WTC11 (cell line): Measurements from ENCODE around the gene CLN6. TPM values are rescaled to one million over a fixed set of nuclear protein-coding genes. Genes with fewer than 3 reads are reported as not detected.

Source experiments
- ATAC-seq: fragments of 200-7000 bp; cut with Tn5 transposase; 2 replicates; pipeline ENCODE4 v1.10.0; 2021; ENCODE audit warnings: mild to moderate bottlenecking, moderate library complexity
- CTCF ChIA-PET: fragments of 300-600 bp; sonication (Branson Sonifier 250); formaldehyde crosslinking; loops from one replicate; lab custom pipeline; 2021; ENCODE audit warnings: antibody characterized with exemption; lab: Charles Lee
- POLR2A ChIA-PET: fragments of 350-600 bp; sonication (Branson Sonifier 250); formaldehyde crosslinking; loops from one replicate; lab custom pipeline; 2021; ENCODE audit warnings: antibody characterized with exemption; lab: Charles Lee
- DNase-seq: peaks from one replicate; pipeline ENCODE4 v3.0.0; 2021; ENCODE audit warnings: low spot score
- H3K27ac Mint-ChIP-seq: 2 replicates; pipeline ENCODE4 v1.8.0; 2021; ENCODE audit warnings: mixed read lengths
- H3K27me3 Mint-ChIP-seq: 2 replicates; pipeline ENCODE4 v1.8.0; 2021; ENCODE audit warnings: low read depth, mild to moderate bottlenecking, moderate library complexity, mixed read lengths
- H3K36me3 Mint-ChIP-seq: 2 replicates; pipeline ENCODE4 v1.8.0; 2021; ENCODE audit warnings: mixed read lengths
- H3K4me1 Mint-ChIP-seq: 2 replicates; pipeline ENCODE4 v1.8.0; 2022; ENCODE audit warnings: mixed read lengths
- H3K4me3 Mint-ChIP-seq: 2 replicates; pipeline ENCODE4 v1.8.0; 2021; ENCODE audit warnings: mild to moderate bottlenecking, moderate library complexity, mixed read lengths
- H3K9me3 Mint-ChIP-seq: 2 replicates; pipeline ENCODE4 v1.8.0; 2021; ENCODE audit warnings: mixed read lengths
- AFF4 ChIP-seq: sonication (generic); formaldehyde crosslinking; IDR thresholded peaks from 2 replicates; pipeline ENCODE4 v1.8.1; 2023; ENCODE audit warnings: mild to moderate bottlenecking, missing genetic modification reagents, borderline replicate concordance
- ATF3 ChIP-seq: sonication (generic); formaldehyde crosslinking; conservative IDR thresholded peaks from 2 replicates; pipeline ENCODE4 v1.8.1; 2022; ENCODE audit warnings: mild to moderate bottlenecking, missing genetic modification reagents
- CDX4 ChIP-seq: fragments of 250-450 bp; sonication (Bioruptor Pico); IDR thresholded peaks from 2 replicates; pipeline ENCODE4 v1.9.0; 2021; ENCODE audit warnings: moderate library complexity, mild to moderate bottlenecking, inconsistent platforms, borderline replicate concordance
- ETV6 ChIP-seq: sonication (generic); formaldehyde crosslinking; IDR thresholded peaks from 2 replicates; pipeline ENCODE4 v1.8.1; 2022; ENCODE audit warnings: mild to moderate bottlenecking, missing genetic modification reagents
- FOXP4 ChIP-seq: sonication (generic); formaldehyde crosslinking; IDR thresholded peaks from 2 replicates; pipeline ENCODE4 v1.8.0; 2022; ENCODE audit warnings: mild to moderate bottlenecking, missing genetic modification reagents
- JUN ChIP-seq: sonication (generic); formaldehyde crosslinking; IDR thresholded peaks from 2 replicates; pipeline ENCODE4 v1.8.0; 2023; ENCODE audit warnings: mild to moderate bottlenecking, missing genetic modification reagents
- NR1H2 ChIP-seq: sonication (generic); formaldehyde crosslinking; IDR thresholded peaks from 2 replicates; pipeline ENCODE4 v1.9.0; 2021; ENCODE audit warnings: mild to moderate bottlenecking, moderate library complexity, missing genetic modification reagents
- NR2C2 ChIP-seq: sonication (generic); formaldehyde crosslinking; IDR thresholded peaks from 2 replicates; pipeline ENCODE4 v1.8.0; 2022; ENCODE audit warnings: mild to moderate bottlenecking, missing genetic modification reagents
- OVOL2 ChIP-seq: fragments of 250-450 bp; sonication (Bioruptor Pico); IDR thresholded peaks from 2 replicates; pipeline ENCODE4 v1.9.0; 2021; ENCODE audit warnings: mild to moderate bottlenecking, borderline replicate concordance
- RELA ChIP-seq: sonication (generic); formaldehyde crosslinking; IDR thresholded peaks from 2 replicates; pipeline ENCODE4 v1.8.1; 2022; ENCODE audit warnings: missing genetic modification reagents, mild to moderate bottlenecking, borderline replicate concordance
- RORB ChIP-seq: fragments of 250-450 bp; sonication (Bioruptor Pico); IDR thresholded peaks from 2 replicates; pipeline ENCODE4 v1.9.0; 2021; ENCODE audit warnings: mild to moderate bottlenecking
- SOX15 ChIP-seq: fragments of 250-450 bp; sonication (Bioruptor Pico); IDR thresholded peaks from 2 replicates; pipeline ENCODE4 v1.9.0; 2021; ENCODE audit warnings: mild to moderate bottlenecking
- TEAD1 ChIP-seq: sonication (generic); formaldehyde crosslinking; IDR thresholded peaks from 2 replicates; pipeline ENCODE4 v1.8.0; 2022; ENCODE audit warnings: mild to moderate bottlenecking, missing genetic modification reagents
- ZNF121 ChIP-seq: sonication (generic); formaldehyde crosslinking; IDR thresholded peaks from 2 replicates; pipeline ENCODE4 v1.8.0; 2023; ENCODE audit warnings: missing genetic modification reagents
- ZNF232 ChIP-seq: sonication (generic); formaldehyde crosslinking; IDR thresholded peaks from 2 replicates; pipeline ENCODE4 v1.8.0; 2022; ENCODE audit warnings: mild to moderate bottlenecking, missing genetic modification reagents
- ZNF416 ChIP-seq: fragments of 250-450 bp; sonication (Bioruptor Pico); IDR thresholded peaks from 2 replicates; pipeline ENCODE4 v1.9.0; 2021; ENCODE audit warnings: mild to moderate bottlenecking, inconsistent platforms
- total RNA-seq: library from RNA; stranded (reverse); gene quantifications from 3 replicates; pipeline ENCODE4 v1.2.3, GENCODE V29; 2021

The CLN6 gene
- total RNA-seq, 1 experiment from 2014 or later: 50.2 TPM

- TF ChIP-seq NR1H2 (CRISPR knock-in tag): no peak
- TF ChIP-seq JUN (CRISPR knock-in tag): no peak
- no peak for TF ChIP-seq RORB (CRISPR knock-in tag)
- no peak for TF ChIP-seq ATF3 (CRISPR knock-in tag)
- no peak for TF ChIP-seq ETV6 (CRISPR knock-in tag)
- TF ChIP-seq ZNF232 (CRISPR knock-in tag): no peak
- TF ChIP-seq SOX15 (CRISPR knock-in tag): no peak
These were observed 31.7 kb upstream of the CLN6 start (continued) for GRCh38 chr15:68261241-68261640.

- H3K36me3 Mint-ChIP-seq: no peaks in the 10 kb centered on the region
- H3K4me3 Mint-ChIP-seq: no peak overlapping the region
- H3K4me1 Mint-ChIP-seq: peaks cover 27% of the 10 kb centered on the region
- CTCF ChIA-PET: interaction anchor here (0.6 to 0.9 kb wide), 4 partner anchors 11 to 445 kb away, joined by 3 to 4 read pairs (median 4); no protein-coding TSS in a partner anchor
- DNase-seq (no peak), ATAC-seq (no peak)
- H3K27me3 Mint-ChIP-seq: no peaks in the 10 kb centered on the region; the same call in 1 of the 2 replicates
- POLR2A ChIA-PET: interaction anchor here (0.7 kb wide), 1 partner anchor 16 kb away, joined by 6 read pairs; no protein-coding TSS in a partner anchor
- TF ChIP-seq CDX4 (CRISPR knock-in tag): no peak
- TF ChIP-seq ZNF121 (CRISPR knock-in tag): no peak
- no peak overlapping the region for H3K27ac Mint-ChIP-seq
- H3K9me3 Mint-ChIP-seq: peaks cover 5% of the 10 kb centered on the region; the same call in 1 of the 2 replicates
These were observed 30.4 kb upstream of the CLN6 start for GRCh38 chr15:68259883-68260282.

- no peaks in the 10 kb centered on the region; the same call in 1 of the 2 replicates for H3K27me3 Mint-ChIP-seq
- POLR2A ChIA-PET: no interaction called here
- TF ChIP-seq AFF4: no peak
- TF ChIP-seq FOXP4 (CRISPR knock-in tag): no peak
- no peak for TF ChIP-seq ZNF416 (CRISPR knock-in tag)
- TF ChIP-seq NR2C2 (CRISPR knock-in tag): no peak
- no peak for TF ChIP-seq TEAD1 (CRISPR knock-in tag)
- no peak for TF ChIP-seq OVOL2 (CRISPR knock-in tag)
- TF ChIP-seq RELA (CRISPR knock-in tag): no peak
- TF ChIP-seq, all 79 proteins: peak for 0
- peaks cover 5% of the 10 kb centered on the region; the same call in 1 of the 2 replicates for H3K9me3 Mint-ChIP-seq
- CTCF ChIA-PET: interaction anchor here (1.0 to 1.2 kb wide), 2 partner anchors 12 to 48 kb away, joined by 5 to 9 read pairs; no protein-coding TSS in a partner anchor
- ATAC-seq (peak; percentile 5; the same call in 1 of the 2 replicates), DNase-seq (no peak)
- H3K4me1 Mint-ChIP-seq: peaks cover 15% of the 10 kb centered on the region
- no peaks in the 10 kb centered on the region for H3K36me3 Mint-ChIP-seq
- H3K4me3 Mint-ChIP-seq: no peak overlapping the region
- H3K27ac Mint-ChIP-seq: peak overlapping the region; percentile 39; the same call in 1 of the 2 replicates
These were observed 29.2 kb upstream of the CLN6 start for GRCh38 chr15:68258692-68259091.
